ENCODE measurements around the gene FAIM. TPM values are rescaled to one million over a fixed set of nuclear protein-coding genes. Genes with fewer than 3 reads are reported as not detected.

FAIM gene
- total RNA-seq, 4 donors from 2014 or later = 4.1 to 19.3 (median 7.0) TPM

DNA sequence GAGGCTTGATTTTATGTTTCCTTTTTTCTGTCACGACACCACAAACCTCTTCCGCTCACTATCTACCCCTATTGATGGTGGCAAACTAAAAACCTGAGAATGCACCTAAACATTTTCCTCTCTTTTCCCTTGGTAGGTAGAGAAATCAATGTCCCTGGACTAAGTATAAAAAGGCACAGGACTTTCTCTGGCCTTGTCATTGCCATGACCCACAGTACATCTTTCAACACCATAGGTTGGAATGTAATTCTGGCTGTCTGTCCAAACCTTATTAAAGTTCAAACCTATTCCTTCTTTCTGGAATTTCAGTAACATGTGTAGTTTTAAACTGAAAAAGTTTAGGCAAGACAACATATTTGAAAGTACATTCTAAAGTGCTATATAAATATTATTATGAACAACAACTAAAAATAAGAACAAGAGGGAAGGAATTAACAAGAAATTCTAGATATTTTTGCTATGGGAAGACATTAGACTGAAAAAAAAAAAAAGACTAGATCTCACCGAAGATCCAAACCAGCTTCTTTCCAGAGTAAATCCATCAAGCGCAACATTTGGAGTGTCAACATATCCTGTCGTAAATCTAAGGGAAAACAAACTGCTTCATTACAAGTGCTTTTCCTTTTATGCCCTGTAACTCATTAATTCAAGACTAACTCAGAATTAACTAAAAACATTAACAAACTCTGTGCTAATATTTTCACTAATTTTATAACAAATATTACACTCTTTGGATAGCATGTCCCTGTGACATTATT is 73.1 kb downstream of the FAIM start:
- no peak for DNase-seq
- H3K4me3 ChIP-seq = no peak overlapping the region
- H3K4me1 ChIP-seq = peaks cover 0 to 5% (median 0%) of the 10 kb centered on the region in 4 donors
- TF ChIP-seq POLR2AphosphoS5 (IDR thresholded peaks at IDR 0.05) = no peak
- TF ChIP-seq, protein P1, sequence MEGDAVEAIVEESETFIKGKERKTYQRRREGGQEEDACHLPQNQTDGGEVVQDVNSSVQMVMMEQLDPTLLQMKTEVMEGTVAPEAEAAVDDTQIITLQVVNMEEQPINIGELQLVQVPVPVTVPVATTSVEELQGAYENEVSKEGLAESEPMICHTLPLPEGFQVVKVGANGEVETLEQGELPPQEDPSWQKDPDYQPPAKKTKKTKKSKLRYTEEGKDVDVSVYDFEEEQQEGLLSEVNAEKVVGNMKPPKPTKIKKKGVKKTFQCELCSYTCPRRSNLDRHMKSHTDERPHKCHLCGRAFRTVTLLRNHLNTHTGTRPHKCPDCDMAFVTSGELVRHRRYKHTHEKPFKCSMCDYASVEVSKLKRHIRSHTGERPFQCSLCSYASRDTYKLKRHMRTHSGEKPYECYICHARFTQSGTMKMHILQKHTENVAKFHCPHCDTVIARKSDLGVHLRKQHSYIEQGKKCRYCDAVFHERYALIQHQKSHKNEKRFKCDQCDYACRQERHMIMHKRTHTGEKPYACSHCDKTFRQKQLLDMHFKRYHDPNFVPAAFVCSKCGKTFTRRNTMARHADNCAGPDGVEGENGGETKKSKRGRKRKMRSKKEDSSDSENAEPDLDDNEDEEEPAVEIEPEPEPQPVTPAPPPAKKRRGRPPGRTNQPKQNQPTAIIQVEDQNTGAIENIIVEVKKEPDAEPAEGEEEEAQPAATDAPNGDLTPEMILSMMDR (IDR thresholded peaks at IDR 0.05) = no peak
- no peak for TF ChIP-seq POLR2A (IDR thresholded peaks at IDR 0.05)
- TF ChIP-seq EP300 (IDR thresholded peaks at IDR 0.05; ENCODE audit: low read depth) = no peak
- no peak overlapping the region for H3K27ac ChIP-seq
- H3K27me3 ChIP-seq = no peaks in the 10 kb centered on the region
- peaks cover 0 to 28% (median 0%) of the 10 kb centered on the region in 4 donors for H3K36me3 ChIP-seq
- intact Hi-C loops (cut with DNase I; ENCODE audit: low total_unique reads) = no loop called here
- WGBS, 2 donors (ENCODE audit: low coverage in 1 of 2) = 60 to 63% methylated on average over 5 of the region's 5 CpGs
- in situ Hi-C loops (cut with MboI; ENCODE audit: low pct_ligation_motif_present in 1 of 4, low pct_unique_long_range_greater_than_20kb in 1 of 4, low sequenced_read_pairs in 3 of 4) = no loop called here
- no peaks in the 10 kb centered on the region for H3K9me3 ChIP-seq

DNA sequence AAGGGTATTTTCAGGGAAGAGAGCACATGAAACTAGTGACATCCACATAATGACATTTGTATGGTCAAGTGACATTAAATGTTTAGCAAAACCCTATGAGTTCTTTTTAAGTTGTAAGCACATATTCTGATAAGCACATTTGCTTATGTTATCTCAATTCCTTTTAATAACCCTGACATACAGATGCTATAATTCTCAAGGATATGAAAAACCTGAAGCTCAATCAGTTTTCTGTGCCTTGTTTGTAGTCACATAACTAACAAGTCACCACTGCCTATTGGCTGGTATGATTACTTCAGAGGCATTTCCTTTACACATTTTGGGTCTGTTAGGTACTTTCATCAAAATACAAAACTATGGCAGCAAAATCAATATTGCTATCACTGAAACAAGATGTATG is 74.1 kb downstream of the FAIM start:
- in situ Hi-C loops (cut with MboI; ENCODE audit: low pct_ligation_motif_present in 1 of 4, low pct_unique_long_range_greater_than_20kb in 1 of 4, low sequenced_read_pairs in 3 of 4) (no loop called here), intact Hi-C loops (cut with DNase I; ENCODE audit: low total_unique reads) (no loop called here)
- Histone ChIP-seq H3K4me3 (no peak overlapping the region), H3K4me1 (peaks cover 0 to 10% (median 0%) of the 10 kb centered on the region in 4 donors), H3K9me3 (no peaks in the 10 kb centered on the region), H3K27ac (no peak overlapping the region), H3K36me3 (peaks cover 0 to 18% (median 0%) of the 10 kb centered on the region in 4 donors), H3K27me3 (no peaks in the 10 kb centered on the region)
- no peak for TF ChIP-seq POLR2AphosphoS5 (IDR thresholded peaks at IDR 0.05)
- TF ChIP-seq POLR2A (IDR thresholded peaks at IDR 0.05) = no peak
- TF ChIP-seq, protein P1 (IDR thresholded peaks at IDR 0.05) = no peak
- TF ChIP-seq EP300 (IDR thresholded peaks at IDR 0.05; ENCODE audit: low read depth) = no peak
- no peak for DNase-seq

Other genes starting within 250 kb of the FAIM start
- 1 to 10 TPM in 3 of 4 donors, under 1 TPM in 1; 0.60 to 6.0 (median 2.8) TPM for gene ESYT3, start 174.2 kb upstream of the FAIM start, total RNA-seq
- 10 to 100 TPM in 3 of 4 donors, 1 to 10 TPM in 1; 4.1 to 46.8 (median 22.6) TPM for gene CEP70, start 14.5 kb upstream of the FAIM start, total RNA-seq
- gene PIK3CB, start 226.2 kb downstream of the FAIM start, total RNA-seq = 10 to 100 TPM; 52.4 to 98.4 (median 76.0) TPM

Data from transverse colon (tissue), 4 donors.